Mesenchymal stem cell (in vitro differentiated cells and primary cell): ENCODE measurements around the gene RNF146.

Source experiments
- DNase-seq: peaks from one replicate; pipeline ENCODE4 v3.0.0-alpha.2; 2013
- H2AFZ ChIP-seq: one replicate; pipeline ENCODE4 v1.6.1; 2013; ENCODE audit warnings: low read depth, mild to moderate bottlenecking, control low read depth, inconsistent platforms, low read length, moderate library complexity
- H2AK5ac ChIP-seq: 2 replicates; pipeline ENCODE4 v1.6.1; 2013; ENCODE audit warnings: low read length, moderate library complexity, mild to moderate bottlenecking, inconsistent platforms; ENCODE audit not compliant: severe bottlenecking
- H2BK120ac ChIP-seq: one replicate; pipeline ENCODE4 v1.6.1; 2013; ENCODE audit warnings: low read depth, mild to moderate bottlenecking, inconsistent platforms, low read length, moderate library complexity
- H2BK12ac ChIP-seq, 2 experiments: one replicate each; pipeline ENCODE4 v1.6.1; 2013; ENCODE audit warnings: inconsistent platforms in 2 of 2, low read length in 2 of 2, mild to moderate bottlenecking in 2 of 2, moderate library complexity in 2 of 2, control low read depth in 1 of 2
- H2BK15ac ChIP-seq: one replicate; pipeline ENCODE4 v1.6.1; 2013; ENCODE audit warnings: mild to moderate bottlenecking, low read depth, inconsistent platforms; ENCODE audit not compliant: poor library complexity, severe bottlenecking
- H2BK5ac ChIP-seq: 2 replicates; pipeline ENCODE4 v1.6.1; 2013; ENCODE audit warnings: low read depth, mild to moderate bottlenecking, low read length, control low read depth, inconsistent platforms; ENCODE audit not compliant: poor library complexity, severe bottlenecking
- H3K14ac ChIP-seq, 2 experiments: one replicate each; pipeline ENCODE4 v1.6.1; 2013; ENCODE audit warnings: inconsistent platforms in 2 of 2, low read length in 2 of 2, control low read depth in 1 of 2, mild to moderate bottlenecking in 1 of 2, moderate library complexity in 1 of 2
- H3K18ac ChIP-seq, 2 experiments: one replicate each; pipeline ENCODE4 v1.6.1; 2013; ENCODE audit warnings: inconsistent platforms in 2 of 2, low read length in 2 of 2, control low read depth in 1 of 2, low read depth in 1 of 2, mild to moderate bottlenecking in 1 of 2
- H3K23ac ChIP-seq, 2 experiments: one replicate each; pipeline ENCODE4 v1.6.1; 2013; ENCODE audit warnings: inconsistent platforms in 2 of 2, low read length in 2 of 2, mild to moderate bottlenecking in 2 of 2, moderate library complexity in 2 of 2, control low read depth in 1 of 2
- H3K27ac ChIP-seq: 2 replicates; pipeline ENCODE4 v1.5.1; 2013; ENCODE audit warnings: mild to moderate bottlenecking, moderate library complexity, low read length, control low read depth, inconsistent platforms; ENCODE audit not compliant: poor library complexity, severe bottlenecking
- H3K27me3 ChIP-seq, 2 experiments: 2 replicates each; pipeline versions ENCODE4 v1.6.1 to v1.7.0; 2013; ENCODE audit warnings: low read length in 2 of 2, mild to moderate bottlenecking in 2 of 2, moderate library complexity in 2 of 2, control low read depth in 1 of 2, inconsistent platforms in 1 of 2; ENCODE audit not compliant: control insufficient read depth in 1 of 2, insufficient read depth in 1 of 2
- H3K36me3 ChIP-seq, 2 experiments: 2 replicates each; pipeline versions ENCODE4 v1.6.1 to v1.7.0; 2013; ENCODE audit warnings: low read length in 2 of 2, control low read depth in 1 of 2, inconsistent platforms in 1 of 2, low read depth in 1 of 2, mild to moderate bottlenecking in 1 of 2; ENCODE audit not compliant: insufficient read depth in 2 of 2, control insufficient read depth in 1 of 2
- H3K4ac ChIP-seq, 2 experiments: one replicate each; pipeline ENCODE4 v1.6.1; 2013; ENCODE audit warnings: inconsistent platforms in 2 of 2, low read length in 2 of 2, mild to moderate bottlenecking in 2 of 2, moderate library complexity in 2 of 2, control low read depth in 1 of 2, low read depth in 1 of 2
- H3K4me1 ChIP-seq: 2 replicates; pipeline ENCODE4 v1.6.1; 2013; ENCODE audit warnings: low read depth, low read length, control low read depth; ENCODE audit not compliant: control insufficient read depth, insufficient read depth
- H3K4me2 ChIP-seq: 2 replicates; pipeline ENCODE4 v1.6.1; 2013; ENCODE audit warnings: low read length, mild to moderate bottlenecking, inconsistent platforms; ENCODE audit not compliant: poor library complexity, severe bottlenecking
- H3K4me3 ChIP-seq, 2 experiments: 2 replicates each; pipeline versions ENCODE4 v1.5.1 to v1.7.0; 2013; ENCODE audit warnings: low read length in 2 of 2, mild to moderate bottlenecking in 2 of 2, control low read depth in 1 of 2, low read depth in 1 of 2; ENCODE audit not compliant: insufficient read depth in 1 of 2
- H3K79me1 ChIP-seq: replicated peaks from 2 replicates; pipeline ENCODE4 v1.6.1; 2013; ENCODE audit warnings: mild to moderate bottlenecking, control low read depth, low read length, inconsistent platforms; ENCODE audit not compliant: poor library complexity, severe bottlenecking
- H3K9ac ChIP-seq: 2 replicates; pipeline ENCODE4 v1.7.0; 2013; ENCODE audit warnings: mild to moderate bottlenecking, low read length, moderate library complexity
- H3K9me3 ChIP-seq: 2 replicates; pipeline ENCODE4 v1.7.0; 2013; ENCODE audit warnings: mild to moderate bottlenecking, low read length; ENCODE audit not compliant: control insufficient read depth
- H4K8ac ChIP-seq: one replicate; pipeline ENCODE4 v1.6.1; 2013; ENCODE audit warnings: inconsistent platforms, mild to moderate bottlenecking, low read length, moderate library complexity
- H4K91ac ChIP-seq: one replicate; pipeline ENCODE4 v1.6.1; 2013; ENCODE audit warnings: mild to moderate bottlenecking, low read length, inconsistent platforms
- WGBS: methylation state at CpG from one replicate; pipeline ENCODE4 v1.1.7; 2013; ENCODE audit warnings: mixed read lengths; 5-methylcytosine and 5-hydroxymethylcytosine counted together

Gene RNF146

GRCh38 chr6:127276331-127276730 is 9.7 kb downstream of the RNF146 start:
- no peak for DNase-seq
- no peak overlapping the region for H2AFZ ChIP-seq
- H3K36me3 ChIP-seq, result peaks cover 0 to 22% of the 10 kb centered on the region in 2 experiments
- no peak overlapping the region for H4K8ac ChIP-seq
- H2BK12ac ChIP-seq, result no peak overlapping the region
- H3K4me3 ChIP-seq, result no peak overlapping the region
- 98% methylated on average over 1 of the region's 1 CpG for WGBS
- H3K9ac ChIP-seq, result no peak overlapping the region
- no peak overlapping the region for H2BK5ac ChIP-seq
- no peak overlapping the region for H4K91ac ChIP-seq
- no peak overlapping the region for H3K14ac ChIP-seq
- no peak overlapping the region for H3K27ac ChIP-seq
- H2AK5ac ChIP-seq, result no peak overlapping the region
- peaks cover 7% of the 10 kb centered on the region for H3K79me1 ChIP-seq
- H3K4me2 ChIP-seq, result no peak overlapping the region
- no peak overlapping the region for H2BK120ac ChIP-seq
- H3K23ac ChIP-seq, result no peak overlapping the region
- H3K4me1 ChIP-seq, result no peaks in the 10 kb centered on the region
- no peaks in the 10 kb centered on the region for H3K27me3 ChIP-seq
- no peak overlapping the region for H3K18ac ChIP-seq
- H3K9me3 ChIP-seq, result no peaks in the 10 kb centered on the region
- no peak overlapping the region for H3K4ac ChIP-seq
- H2BK15ac ChIP-seq, result no peak overlapping the region

GRCh38 chr6:127277878-127278843 is 11.5 kb downstream of the RNF146 start:
- Histone ChIP-seq H3K18ac (no peak overlapping the region), H3K36me3 (peaks cover 0 to 40% of the 10 kb centered on the region in 2 experiments), H3K27me3 (no peaks in the 10 kb centered on the region), H3K9ac (no peak overlapping the region), H3K9me3 (no peaks in the 10 kb centered on the region), H3K23ac (no peak overlapping the region), H4K8ac (no peak overlapping the region), H2BK12ac (no peak overlapping the region), H2BK15ac (no peak overlapping the region), H3K4me1 (no peaks in the 10 kb centered on the region), H3K4me2 (no peak overlapping the region), H3K4me3 (no peak overlapping the region), H2AFZ (no peak overlapping the region), H3K14ac (no peak overlapping the region), H4K91ac (no peak overlapping the region), H3K79me1 (peaks cover 13% of the 10 kb centered on the region), H3K4ac (no peak overlapping the region), H3K27ac (no peak overlapping the region), H2BK5ac (no peak overlapping the region), H2BK120ac (no peak overlapping the region), H2AK5ac (no peak overlapping the region)
- WGBS, result 100% methylated on average over 3 of the region's 3 CpGs
- no peak for DNase-seq

- no CpG with 5 or more reads among the region's 1 CpG for WGBS
- Histone ChIP-seq H3K18ac (no peak overlapping the region), H3K4ac (no peak overlapping the region), H3K9me3 (no peaks in the 10 kb centered on the region), H3K27ac (no peak overlapping the region), H3K36me3 (peaks cover 0 to 52% of the 10 kb centered on the region in 2 experiments), H3K9ac (no peak overlapping the region), H3K27me3 (no peaks in the 10 kb centered on the region), H3K4me2 (no peak overlapping the region), H4K91ac (no peak overlapping the region), H2BK120ac (no peak overlapping the region), H3K4me1 (no peaks in the 10 kb centered on the region), H4K8ac (no peak overlapping the region), H3K23ac (no peak overlapping the region), H3K79me1 (peaks cover 12% of the 10 kb centered on the region), H3K4me3 (no peak overlapping the region), H2BK5ac (no peak overlapping the region), H2BK12ac (no peak overlapping the region), H3K14ac (no peak overlapping the region), H2BK15ac (no peak overlapping the region), H2AK5ac (no peak overlapping the region), H2AFZ (no peak overlapping the region)
- DNase-seq, result no peak
Measured at GRCh38 chr6:127279815-127280214, 13.2 kb downstream of the RNF146 start.

GRCh38 chr6:127282184-127282583 is 15.5 kb downstream of the RNF146 start:
- no peak overlapping the region for H3K4me3 ChIP-seq
- H2AFZ ChIP-seq, result no peak overlapping the region
- no peaks in the 10 kb centered on the region for H3K9me3 ChIP-seq
- no peak overlapping the region for H3K27ac ChIP-seq
- no CpG with 5 or more reads among the region's 1 CpG for WGBS
- no peaks in the 10 kb centered on the region for H3K4me1 ChIP-seq
- no peak overlapping the region for H4K91ac ChIP-seq
- H3K79me1 ChIP-seq, result peaks cover 12% of the 10 kb centered on the region
- no peak overlapping the region for H4K8ac ChIP-seq
- H2BK5ac ChIP-seq, result no peak overlapping the region
- DNase-seq, result no peak
- no peak overlapping the region for H2BK12ac ChIP-seq
- no peak overlapping the region for H3K14ac ChIP-seq
- H2BK120ac ChIP-seq, result no peak overlapping the region
- no peak overlapping the region for H3K4ac ChIP-seq
- H3K36me3 ChIP-seq, result peaks cover 6 to 75% of the 10 kb centered on the region in 2 experiments
- no peaks in the 10 kb centered on the region for H3K27me3 ChIP-seq
- no peak overlapping the region for H3K9ac ChIP-seq
- H3K4me2 ChIP-seq, result no peak overlapping the region
- no peak overlapping the region for H2BK15ac ChIP-seq
- H3K23ac ChIP-seq, result no peak overlapping the region
- no peak overlapping the region for H2AK5ac ChIP-seq
- H3K18ac ChIP-seq, result no peak overlapping the region
